HL-60/S4 treated with phorbol 12-myristate 13-acetate at 8.2 ng/mL for 4 days and 3 days (cell line): Measurements from ENCODE around the gene CDC42EP5.
"Not testable (repeated sequence)": the region's sequence is repeated elsewhere in the genome, so short reads cannot be mapped to it uniquely, and the experiment has no call there.

Source experiments
- in situ Hi-C: fragments of 300-500 bp; cut with MboI; formaldehyde crosslinking; loops from 2 replicates; pipeline ENCODE4 v1.15.0; 2022; ENCODE audit warnings: low sequenced_read_pairs

Gene CDC42EP5

DNA sequence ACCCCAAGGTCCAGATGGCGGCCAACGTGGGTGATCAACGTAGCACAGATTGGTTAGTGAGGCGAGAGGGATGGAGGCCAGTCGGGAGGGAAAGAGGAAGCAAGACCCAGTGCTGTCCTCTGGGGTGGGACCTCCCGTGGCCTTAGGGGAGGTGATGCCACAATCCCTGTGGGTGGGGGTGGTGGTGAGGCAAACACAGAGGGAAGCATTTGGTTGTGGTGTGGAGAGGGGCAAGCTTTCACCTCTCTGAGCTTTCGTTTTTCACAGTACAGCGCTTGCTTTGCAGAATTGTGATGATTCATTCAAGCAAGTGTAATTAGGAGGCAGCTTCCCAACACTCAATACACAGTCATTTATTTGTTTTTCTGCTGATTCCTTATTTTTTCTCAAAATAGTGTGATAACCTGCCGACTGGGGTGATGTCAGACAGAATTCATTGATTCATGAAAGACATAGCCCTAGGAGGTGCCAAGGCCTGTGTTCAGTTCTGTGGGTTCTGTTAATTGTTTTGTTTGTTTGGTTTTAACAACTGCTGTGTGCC is 21.7 kb downstream of the CDC42EP5 start:
- in situ Hi-C loops, result no loop called here

- in situ Hi-C loops, result no loop called here
These were observed 23.4 kb downstream of the CDC42EP5 start for GRCh38 chr19:54449701-54450069.

- in situ Hi-C loops, result no loop called here
These were observed 24.1 kb downstream of the CDC42EP5 start, which contains the start of gene LENG8 for GRCh38 chr19:54448774-54449700. TSS of gene LENG8 (plus strand) at chr19:54449199. CDS start at chr19:54451345, 2,146 bp downstream.

DNA sequence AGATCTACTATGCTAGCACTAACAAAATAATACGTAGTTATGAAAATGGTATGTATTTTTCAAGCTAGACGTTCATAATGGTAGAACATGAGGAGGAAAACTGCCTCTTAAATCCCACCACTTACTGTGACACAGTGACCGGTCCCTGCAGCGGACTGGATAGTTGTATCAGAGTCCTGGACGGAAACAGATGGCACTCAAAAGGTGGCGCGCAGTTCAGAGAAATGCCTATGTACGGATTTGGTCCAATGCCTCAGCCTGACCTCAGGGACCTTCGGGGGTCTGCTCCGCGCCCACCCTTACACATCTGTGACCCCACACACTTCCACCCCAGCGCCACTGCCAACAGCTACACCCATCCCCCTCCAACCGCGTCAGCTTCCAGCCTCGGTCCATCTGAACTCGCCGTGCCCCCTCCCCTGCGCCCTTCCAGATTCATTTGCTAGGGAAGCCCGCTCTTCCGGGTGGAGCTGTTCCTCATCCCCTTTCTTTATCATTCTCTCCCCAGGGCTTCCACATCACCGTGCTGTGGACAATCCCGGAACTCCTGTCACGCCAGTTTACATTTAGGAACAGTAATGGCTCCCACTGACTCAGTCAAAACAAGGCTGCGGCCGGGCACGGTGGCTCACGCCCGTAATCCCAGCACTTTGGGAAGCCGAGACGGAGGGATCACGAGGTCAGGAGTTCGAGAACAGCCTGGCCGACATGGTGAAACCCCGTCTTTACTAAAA is 24.9 kb downstream of the CDC42EP5 start:
- in situ Hi-C loops, result no loop called here

DNA sequence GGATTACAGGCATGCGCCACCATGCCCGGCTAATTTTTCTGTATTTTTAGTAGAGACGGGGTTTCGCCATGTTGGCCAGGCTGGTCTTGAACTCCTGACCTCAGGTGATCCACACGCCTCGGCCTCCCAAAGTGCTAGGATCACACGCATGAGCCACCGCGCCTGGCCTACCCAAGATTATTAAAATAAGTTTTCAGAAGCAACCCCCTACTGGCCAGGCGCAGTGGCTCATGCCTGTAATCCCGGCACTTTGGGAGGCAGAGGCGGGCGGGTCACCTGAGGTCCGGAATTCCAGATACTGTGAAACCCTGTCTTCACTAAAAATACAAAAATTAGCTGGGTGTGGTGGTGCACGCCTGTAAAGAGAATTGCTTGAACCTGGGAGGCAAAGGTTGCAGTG is 26.7 kb downstream of the CDC42EP5 start:
- in situ Hi-C loops, result not testable (repeated sequence)

- in situ Hi-C loops, result no loop called here
These were observed 28.4 kb downstream of the CDC42EP5 start for GRCh38 chr19:54444737-54445136.

- in situ Hi-C loops, result no loop called here
These were observed 32.5 kb downstream of the CDC42EP5 start for GRCh38 chr19:54440641-54441040.

GRCh38 chr19:54439174-54439851 is 33.8 kb downstream of the CDC42EP5 start:
- in situ Hi-C loops, result no loop called here

DNA sequence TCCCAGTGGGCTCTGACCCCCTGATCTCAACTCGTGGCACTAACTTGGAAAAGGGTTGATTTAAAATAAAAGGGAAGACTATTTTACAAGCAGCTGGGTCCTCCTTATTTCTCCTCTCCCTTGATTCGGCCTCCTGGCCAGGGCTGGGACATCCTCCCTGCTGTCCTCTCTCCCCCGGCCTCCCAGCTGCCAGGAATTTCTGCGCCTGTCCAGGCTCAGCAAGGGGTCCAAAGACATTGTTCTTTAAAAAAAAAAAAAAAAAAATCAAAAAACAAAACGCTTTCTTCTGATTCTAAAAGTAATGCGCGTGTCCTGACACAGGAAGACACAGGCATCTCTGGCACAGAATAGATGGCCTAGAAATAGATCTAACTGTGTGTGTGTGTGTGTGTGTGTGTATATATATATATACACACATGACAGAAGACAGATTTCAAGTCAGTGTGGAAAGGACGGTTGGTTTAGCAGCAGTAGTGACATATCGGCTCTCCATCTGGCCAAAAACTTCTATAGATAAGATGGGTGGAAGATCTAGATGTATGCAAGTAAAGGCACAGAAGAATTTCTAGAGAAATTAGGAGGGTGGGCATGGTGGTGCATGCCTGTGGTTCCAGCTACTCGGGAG is 36.4 kb downstream of the CDC42EP5 start:
- in situ Hi-C loops, result no loop called here

DNA sequence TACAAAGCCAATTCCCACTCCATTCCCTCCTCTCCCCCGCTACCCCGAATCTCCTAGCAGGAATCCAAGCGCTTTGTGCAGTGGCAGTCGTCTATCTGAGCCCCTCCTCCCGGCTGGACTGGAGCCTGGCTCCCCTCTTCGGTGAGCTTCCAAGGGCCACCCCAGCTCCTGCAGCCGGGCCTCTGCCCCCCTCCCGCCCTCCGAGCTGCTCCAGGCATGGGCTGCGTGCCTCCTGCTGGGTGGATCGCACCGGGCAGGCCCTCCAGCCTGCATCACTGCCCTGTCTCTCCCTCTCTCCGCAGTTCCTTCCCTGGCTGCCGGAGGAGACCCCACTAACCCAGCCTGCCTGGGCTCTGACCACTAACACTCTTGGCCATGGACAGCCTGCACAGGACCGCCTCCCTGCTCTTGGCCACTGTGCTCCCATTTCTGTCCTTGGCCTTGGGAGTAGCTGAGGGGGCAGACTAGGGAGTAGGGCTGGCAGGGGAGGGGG is 37.0 kb downstream of the CDC42EP5 start:
- in situ Hi-C loops, result no loop called here

- in situ Hi-C loops, result no loop called here
These were observed 37.5 kb downstream of the CDC42EP5 start for GRCh38 chr19:54435551-54436016.

DNA sequence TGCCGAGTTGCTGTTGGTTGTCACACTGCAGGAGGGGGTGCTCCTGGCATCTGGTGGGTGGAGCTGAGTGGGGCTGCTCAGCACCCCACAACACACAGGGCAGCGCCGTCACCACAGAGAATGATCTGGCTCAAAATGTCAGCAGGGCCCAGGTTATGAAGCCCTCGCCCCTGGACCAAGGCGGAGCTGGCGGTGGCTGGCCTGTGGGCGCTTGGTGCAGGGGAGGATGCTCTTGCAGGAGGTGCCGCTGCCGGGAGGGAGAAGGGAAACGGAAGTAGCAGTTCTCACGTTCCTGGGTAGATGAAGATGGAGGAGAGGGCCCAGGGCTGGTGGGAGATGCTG is 38.3 kb downstream of the CDC42EP5 start:
- in situ Hi-C loops, result no loop called here

DNA sequence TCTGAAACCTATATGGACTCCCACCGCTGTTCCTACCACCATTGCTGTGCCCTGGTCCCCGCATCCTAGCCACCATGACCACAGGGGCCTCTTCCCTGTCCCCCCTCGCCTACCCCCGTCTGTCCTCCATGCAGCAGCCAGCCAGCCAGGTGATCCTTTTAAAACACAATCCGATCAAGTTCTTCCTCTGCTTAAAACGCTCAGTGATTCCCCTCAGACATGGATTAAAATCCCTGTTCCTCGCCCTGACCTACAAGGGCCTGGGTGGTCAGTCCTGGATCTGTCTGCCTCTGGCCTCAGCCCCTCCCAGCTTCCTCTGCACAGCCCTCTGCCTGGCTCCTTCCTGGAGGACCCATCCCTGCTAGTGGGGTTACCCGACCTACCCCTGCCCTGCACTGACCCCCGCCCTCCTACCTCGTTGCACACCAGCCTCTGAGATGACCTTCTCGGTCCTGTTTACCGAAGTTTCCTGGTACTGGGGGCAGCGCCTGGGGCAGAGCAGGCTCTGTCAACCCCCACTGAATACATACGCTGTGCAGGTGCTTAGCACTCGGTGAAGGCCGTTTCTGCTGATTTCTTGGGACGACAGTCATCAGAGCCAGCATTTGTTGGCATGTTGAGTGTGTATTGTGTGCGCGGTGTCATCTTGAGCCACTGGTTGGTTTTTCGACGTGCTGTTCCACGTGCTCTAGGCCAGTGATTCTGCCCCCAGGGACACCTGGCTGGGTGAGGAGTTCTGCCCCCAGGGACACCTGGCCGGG is 38.8 kb downstream of the CDC42EP5 start:
- in situ Hi-C loops, result no loop called here

DNA sequence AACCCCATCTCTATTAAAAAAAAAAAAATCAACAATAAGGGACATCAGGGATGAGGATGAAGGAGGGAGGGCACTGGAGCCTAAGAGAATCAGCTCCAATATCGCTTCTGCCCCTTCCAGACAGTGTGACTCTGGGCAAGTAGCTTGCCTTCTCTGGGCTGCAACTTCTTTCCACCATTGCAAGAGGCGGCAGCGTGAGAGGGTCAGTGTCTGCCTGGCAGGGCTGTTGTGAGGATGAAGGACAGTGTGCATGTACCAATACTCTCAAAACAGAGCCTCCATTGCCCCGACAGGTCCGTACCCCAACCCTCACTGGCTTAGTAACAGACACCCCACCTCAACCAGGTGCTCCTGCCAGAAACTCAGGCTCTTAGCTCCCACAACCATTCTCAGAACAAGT is 39.4 kb downstream of the CDC42EP5 start:
- in situ Hi-C loops, result no loop called here

DNA sequence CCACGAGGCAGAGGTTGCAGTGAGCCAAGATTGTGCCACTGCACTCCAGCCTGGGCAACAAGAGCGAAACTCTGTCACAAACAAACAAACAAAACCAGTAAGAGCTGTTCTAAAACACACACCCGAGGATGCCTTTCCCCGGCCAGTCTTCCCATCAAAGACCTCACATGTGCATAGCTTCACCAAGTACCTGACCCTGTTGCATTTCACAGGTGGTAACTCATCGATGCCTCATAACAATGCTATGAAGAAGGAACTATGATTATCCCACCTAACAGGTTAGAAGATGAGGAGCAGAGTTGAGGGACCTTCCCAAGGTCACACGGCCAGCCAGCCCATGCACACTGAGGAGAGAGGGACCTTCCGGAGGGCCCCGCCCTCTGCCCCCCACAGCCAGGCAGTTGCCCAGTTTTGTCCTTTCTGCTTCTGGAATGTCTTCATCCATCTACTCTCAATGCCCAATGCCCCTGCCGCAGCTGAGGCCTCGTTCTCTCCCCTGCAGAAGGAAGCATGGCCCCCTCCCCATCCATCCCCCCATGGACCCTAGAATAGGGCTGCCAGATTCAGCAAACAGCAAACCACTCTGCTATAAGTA is 40.9 kb downstream of the CDC42EP5 start:
- in situ Hi-C loops, result no loop called here

GRCh38 chr19:54431255-54431838 is 41.7 kb downstream of the CDC42EP5 start:
- in situ Hi-C loops, result no loop called here

- in situ Hi-C loops, result no loop called here
These were observed 42.5 kb downstream of the CDC42EP5 start for GRCh38 chr19:54430306-54431254.
